ENCODE data around the gene CCSER1. TPM values are rescaled to one million over a fixed set of nuclear protein-coding genes. Genes with fewer than 3 reads are reported as not detected.
"Not testable (repeated sequence)": the region's sequence is repeated elsewhere in the genome, so short reads cannot be mapped to it uniquely, and the experiment has no call there.

Gene CCSER1
- total and polyA plus RNA-seq, 8 donors: 2.0 to 9.0 (median 4.2) TPM

DNA sequence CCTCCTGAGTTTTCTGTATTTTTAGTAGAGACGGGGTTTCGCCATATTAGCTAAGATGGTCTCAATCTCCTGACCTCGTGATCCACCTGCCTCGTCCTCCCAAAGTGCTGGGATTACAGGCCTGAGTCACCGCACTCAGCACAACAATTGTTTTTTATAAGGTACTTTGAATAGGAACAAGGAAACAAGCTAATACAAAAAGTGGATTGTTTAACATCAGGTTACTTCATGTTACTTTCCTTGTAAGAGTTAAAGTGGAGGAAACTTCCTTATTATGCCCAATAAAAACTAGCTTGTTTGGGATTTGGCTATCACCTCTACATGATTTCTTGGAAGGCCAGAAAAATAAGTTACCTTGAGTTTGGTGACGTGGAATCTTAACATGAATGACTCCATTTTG lies 698.7 kb downstream of the CCSER1 start:
- ATAC-seq (no peak), DNase-seq (no peak)
- Histone ChIP-seq H3K27ac (no peak overlapping the region), H3K4me3 (no peak overlapping the region), H3K9me3 (no peaks in the 10 kb centered on the region), H3K36me3 (no peaks in the 10 kb centered on the region), H3K27me3 (no peaks in the 10 kb centered on the region), H3K4me1 (no peaks in the 10 kb centered on the region)
- TF ChIP-seq CTCF (IDR thresholded peaks at IDR 0.05): no peak
- intact Hi-C loops (cut with DNase I): no loop called here

DNA sequence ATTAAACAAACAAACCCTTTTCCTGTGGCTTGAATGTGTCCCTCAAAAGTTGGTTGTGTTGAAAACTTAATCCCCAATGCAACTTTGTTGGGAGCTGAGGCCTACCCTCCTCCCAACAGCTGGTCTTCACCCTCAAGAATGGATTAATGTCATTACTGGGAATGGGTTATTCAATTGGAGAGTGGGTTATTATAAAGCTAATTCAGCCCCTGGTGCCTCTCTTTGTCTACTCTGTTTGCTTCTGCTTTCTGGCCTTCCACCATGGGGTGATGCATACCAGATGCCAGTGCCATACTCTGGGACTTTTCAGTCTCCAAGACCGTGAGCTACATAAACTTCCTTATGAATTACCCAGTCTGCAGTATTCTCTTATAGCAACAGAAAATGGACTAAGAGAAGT lies 706.5 kb downstream of the CCSER1 start:
- no peaks in the 10 kb centered on the region for H3K36me3 ChIP-seq
- no peaks in the 10 kb centered on the region for H3K4me1 ChIP-seq
- TF ChIP-seq CTCF (IDR thresholded peaks at IDR 0.05): no peak
- H3K27me3 ChIP-seq: no peaks in the 10 kb centered on the region
- ATAC-seq: no peak
- H3K4me3 ChIP-seq: no peak overlapping the region
- no peaks in the 10 kb centered on the region for H3K9me3 ChIP-seq
- no peak for DNase-seq
- intact Hi-C loops (cut with DNase I): no loop called here
- H3K27ac ChIP-seq: no peak overlapping the region

DNA sequence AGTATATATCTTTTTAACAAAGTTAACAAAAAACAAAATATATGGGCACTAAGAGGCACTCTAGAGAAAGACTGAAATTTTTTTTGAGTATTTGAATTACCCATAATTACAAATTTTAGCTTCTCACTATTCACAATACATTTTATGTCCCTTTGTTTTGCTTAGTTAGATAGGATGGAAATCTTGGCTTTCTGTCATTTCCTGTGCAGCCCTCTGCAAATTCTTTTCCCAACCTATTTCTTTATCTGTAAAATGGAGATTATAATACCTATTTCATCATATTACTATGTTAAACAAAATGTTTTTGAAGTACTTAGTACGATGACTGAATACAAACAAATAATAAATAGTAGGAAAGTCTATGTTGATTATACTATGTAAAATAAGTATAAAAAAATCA lies 710.0 kb downstream of the CCSER1 start:
- TF ChIP-seq CTCF (IDR thresholded peaks at IDR 0.05): no peak
- DNase-seq: no peak

GRCh38 chr4:90838859-90839258 lies 711.7 kb downstream of the CCSER1 start:
- intact Hi-C loops (cut with DNase I); ATAC-seq; H3K4me1 ChIP-seq: not testable (repeated sequence)

More for the DNA sequence above, 710.0 kb downstream of the CCSER1 start:
- intact Hi-C loops (cut with DNase I): no loop called here
- no peak for ATAC-seq
- Histone ChIP-seq H3K4me3 (no peak overlapping the region), H3K4me1 (no peaks in the 10 kb centered on the region), H3K27ac (no peak overlapping the region), H3K27me3 (no peaks in the 10 kb centered on the region), H3K9me3 (no peaks in the 10 kb centered on the region), H3K36me3 (no peaks in the 10 kb centered on the region)

GRCh38 chr4:90840291-90840690 lies 713.1 kb downstream of the CCSER1 start:
- Histone ChIP-seq H3K36me3 (no peaks in the 10 kb centered on the region), H3K4me3 (no peak overlapping the region), H3K27ac (no peak overlapping the region), H3K27me3 (no peaks in the 10 kb centered on the region), H3K9me3 (no peaks in the 10 kb centered on the region), H3K4me1 (no peaks in the 10 kb centered on the region)
- intact Hi-C loops (cut with DNase I): no loop called here
- TF ChIP-seq CTCF (IDR thresholded peaks at IDR 0.05): no peak
- no peak for ATAC-seq
- no peak for DNase-seq

More at GRCh38 chr4:90838859-90839258, 711.7 kb downstream of the CCSER1 start:
- H3K9me3 ChIP-seq, H3K27ac ChIP-seq, H3K27me3 ChIP-seq, H3K36me3 ChIP-seq, H3K4me3 ChIP-seq: not testable (repeated sequence)
- peak in 1 of 4 donors; percentile 68 for DNase-seq

GRCh38 chr4:90840828-90841227 lies 713.6 kb downstream of the CCSER1 start:
- ATAC-seq: no peak
- no peaks in the 10 kb centered on the region for H3K4me1 ChIP-seq
- no peaks in the 10 kb centered on the region for H3K9me3 ChIP-seq
- TF ChIP-seq CTCF (IDR thresholded peaks at IDR 0.05): no peak
- no peak overlapping the region for H3K4me3 ChIP-seq
- H3K36me3 ChIP-seq: no peaks in the 10 kb centered on the region
- H3K27ac ChIP-seq: no peak overlapping the region
- DNase-seq: no peak
- intact Hi-C loops (cut with DNase I): no loop called here
- no peaks in the 10 kb centered on the region for H3K27me3 ChIP-seq
